NCI-H2196 treated with DMSO at 0.1 percent for 48 hours (cell line): ENCODE measurements around the gene ZC3H12C.

Experiments
- DNase-seq: peaks from one replicate; lab custom pipeline; 2025; ENCODE audit not compliant: unreplicated experiment; lab: John Stamatoyannopoulos, UW

Gene ZC3H12C

DNA sequence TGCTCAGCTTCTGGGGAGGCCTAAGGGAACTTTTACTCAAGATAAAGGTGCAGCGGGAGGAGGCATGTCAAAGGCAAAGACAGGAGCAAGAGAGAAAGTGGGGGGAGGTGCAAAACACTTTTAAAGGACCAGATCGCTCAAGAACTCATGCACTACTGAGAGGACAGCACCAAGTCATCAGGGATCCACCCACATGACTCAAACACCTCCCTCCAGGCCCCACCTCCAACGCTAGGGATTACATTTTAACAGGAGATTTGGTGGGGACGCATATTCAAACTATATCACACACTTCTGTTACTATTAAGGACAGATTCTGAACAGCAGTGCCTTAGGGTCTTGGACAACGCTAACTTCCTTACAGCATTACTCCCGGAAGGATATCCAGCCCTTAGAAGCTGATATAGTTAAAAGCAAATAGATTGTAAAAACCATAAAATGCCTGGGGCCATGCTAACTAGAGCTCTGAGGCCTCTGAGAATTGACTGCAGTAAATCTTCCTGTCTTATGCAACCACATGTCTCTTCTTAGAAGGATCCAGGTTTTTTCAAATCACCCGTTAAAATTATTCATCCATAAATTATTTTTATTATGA lies 16.7 kb upstream of the ZC3H12C start:
- DNase-seq = no peak

DNA sequence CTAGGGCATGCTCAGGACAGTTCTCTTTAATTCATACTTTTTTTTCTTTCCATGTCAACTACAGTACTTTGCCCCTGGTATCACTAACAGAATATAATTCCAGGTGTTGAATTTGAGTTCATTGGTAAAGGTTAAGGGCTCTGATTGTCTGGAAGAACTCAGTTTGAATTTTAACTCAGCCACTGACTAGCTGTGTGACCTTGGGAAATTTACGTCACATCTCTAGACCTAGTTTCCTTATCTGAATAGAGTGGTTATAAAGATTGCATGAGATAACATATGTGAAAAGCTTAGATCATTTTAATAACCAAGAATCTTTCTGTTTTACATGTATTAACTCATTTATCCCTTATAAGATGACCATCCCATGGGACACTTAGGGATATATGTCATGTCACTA lies 15.8 kb upstream of the ZC3H12C start:
- DNase-seq = no peak

DNA sequence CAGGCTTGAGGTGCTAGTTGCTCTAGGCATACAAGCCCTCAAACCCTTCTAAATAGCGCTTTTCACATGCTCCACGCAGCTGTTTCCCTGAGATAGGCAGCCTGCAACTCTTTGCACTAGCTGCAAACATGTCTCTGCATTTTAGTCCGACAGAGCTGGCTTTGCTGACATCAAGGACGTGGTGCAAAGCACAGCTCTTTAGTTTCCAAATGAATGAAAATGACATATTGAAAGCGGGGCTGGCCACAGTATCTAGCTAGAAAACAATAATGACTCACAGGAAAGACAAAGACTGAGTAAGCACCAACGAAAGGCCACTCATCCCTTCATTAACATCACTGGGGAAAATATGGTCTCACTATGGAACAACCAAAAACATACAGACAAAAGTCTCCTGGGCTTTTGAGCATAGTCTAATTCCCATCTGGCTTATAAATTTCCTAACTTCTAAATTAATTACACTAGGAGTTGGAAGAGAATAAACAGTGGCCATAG lies 15.3 kb upstream of the ZC3H12C start:
- no peak for DNase-seq

DNA sequence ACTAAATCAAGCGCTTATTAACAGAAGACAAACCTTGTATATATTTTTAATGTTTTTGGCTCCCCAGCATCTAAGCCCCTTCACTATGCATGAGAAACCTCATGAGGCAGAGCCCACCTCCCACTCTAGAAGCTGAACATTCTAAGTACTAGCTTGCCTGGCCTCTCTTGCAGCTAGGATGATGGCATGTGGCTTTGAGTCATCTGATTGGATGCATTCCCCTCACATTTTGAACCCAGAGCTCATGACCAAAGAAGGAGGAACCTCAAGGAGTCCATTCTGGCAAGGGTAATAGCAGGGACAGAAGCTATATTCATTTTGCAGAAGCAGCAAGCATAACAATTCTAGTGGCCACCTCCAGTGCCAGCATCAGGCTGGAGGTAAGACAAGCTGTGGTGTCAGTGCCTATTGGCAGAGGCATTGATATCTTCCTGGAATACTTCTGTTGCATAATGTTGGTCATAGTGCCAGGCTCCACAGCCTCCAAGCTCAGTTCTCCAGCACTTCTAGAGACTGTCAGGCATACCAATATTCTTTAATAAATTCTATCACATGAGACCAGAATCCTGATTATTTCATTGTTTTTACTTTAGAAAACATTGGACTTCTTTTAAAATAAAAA lies 14.2 kb upstream of the ZC3H12C start:
- DNase-seq = no peak

DNA sequence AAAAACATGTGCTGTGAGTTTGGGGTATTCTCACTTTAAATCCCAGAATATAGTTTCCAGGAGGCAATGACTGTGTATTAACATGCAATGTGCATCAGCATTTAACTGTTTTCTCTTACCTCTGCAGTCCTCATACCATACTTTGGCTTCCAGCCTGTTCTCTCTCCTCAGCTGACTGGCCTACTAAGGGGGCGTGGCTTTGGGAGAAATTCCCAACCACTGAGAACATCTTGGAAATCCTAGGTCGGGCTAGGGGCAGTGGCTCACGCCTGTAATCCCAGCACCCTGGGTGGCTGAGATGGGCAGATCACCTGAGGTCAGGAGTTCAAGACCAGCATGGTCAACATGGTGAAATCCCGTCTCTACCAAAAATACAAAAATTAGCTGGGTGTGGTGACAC lies 13.5 kb upstream of the ZC3H12C start:
- DNase-seq = no peak

DNA sequence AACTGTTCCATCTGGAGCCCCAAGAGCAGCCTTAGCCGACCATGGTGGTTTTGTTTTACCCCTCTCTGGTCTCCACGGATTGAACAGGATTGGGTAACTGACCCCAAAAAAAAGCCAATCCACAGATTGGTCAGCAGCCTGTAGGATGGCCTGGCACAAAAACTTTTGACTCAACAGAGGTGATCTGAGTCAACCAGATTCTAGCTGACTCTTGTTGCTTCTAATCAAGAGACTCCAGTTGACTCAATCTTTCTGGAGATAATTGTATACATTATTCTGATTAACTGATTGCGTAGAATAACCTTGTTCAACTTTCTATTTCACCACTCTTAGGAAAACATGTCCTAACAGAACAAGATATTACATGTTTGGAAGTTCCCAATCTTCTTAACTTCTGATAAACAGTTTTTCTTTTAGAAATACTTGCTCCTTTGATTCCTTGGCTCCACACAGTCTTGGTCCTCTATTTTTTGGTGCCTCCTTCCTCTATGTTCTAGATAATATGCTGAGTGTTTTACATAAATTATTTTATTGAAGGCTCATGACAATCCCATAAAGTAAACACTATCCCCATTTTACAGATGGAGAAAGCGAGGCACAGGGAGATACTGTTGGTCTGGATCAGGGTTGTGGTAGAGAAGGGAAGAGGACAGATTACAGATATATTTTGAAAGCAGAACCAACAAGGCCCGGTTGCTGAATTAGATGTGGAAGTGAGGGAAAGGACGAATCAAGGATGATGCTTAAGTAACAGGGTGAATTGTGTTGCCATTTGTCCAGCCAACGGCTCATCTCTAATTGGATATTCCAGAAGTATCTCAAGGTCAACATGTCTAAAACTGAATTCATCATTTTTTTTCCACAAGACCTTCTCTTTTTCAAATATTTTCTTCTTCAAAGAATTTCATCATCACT lies 11.5 kb upstream of the ZC3H12C start:
- DNase-seq = no peak

DNA sequence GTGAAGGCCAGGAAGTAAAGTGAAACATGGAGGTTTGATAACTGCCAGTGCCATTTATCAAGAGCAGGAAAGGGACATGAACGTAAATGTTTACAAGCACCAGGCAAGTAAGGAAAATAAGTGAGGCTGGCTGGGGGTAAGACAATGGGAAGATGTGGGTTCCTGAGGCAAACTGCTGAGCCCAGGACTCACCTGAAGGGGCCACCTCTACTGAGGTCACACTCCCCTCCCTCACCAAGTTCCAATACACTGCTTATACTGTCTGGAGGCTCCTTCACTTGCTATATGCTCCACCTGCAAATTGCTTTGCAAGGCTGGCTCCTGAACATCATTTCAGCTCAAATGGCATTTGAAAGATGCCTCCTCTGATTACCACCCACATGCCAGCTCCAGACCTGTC lies 10.3 kb upstream of the ZC3H12C start:
- no peak for DNase-seq

DNA sequence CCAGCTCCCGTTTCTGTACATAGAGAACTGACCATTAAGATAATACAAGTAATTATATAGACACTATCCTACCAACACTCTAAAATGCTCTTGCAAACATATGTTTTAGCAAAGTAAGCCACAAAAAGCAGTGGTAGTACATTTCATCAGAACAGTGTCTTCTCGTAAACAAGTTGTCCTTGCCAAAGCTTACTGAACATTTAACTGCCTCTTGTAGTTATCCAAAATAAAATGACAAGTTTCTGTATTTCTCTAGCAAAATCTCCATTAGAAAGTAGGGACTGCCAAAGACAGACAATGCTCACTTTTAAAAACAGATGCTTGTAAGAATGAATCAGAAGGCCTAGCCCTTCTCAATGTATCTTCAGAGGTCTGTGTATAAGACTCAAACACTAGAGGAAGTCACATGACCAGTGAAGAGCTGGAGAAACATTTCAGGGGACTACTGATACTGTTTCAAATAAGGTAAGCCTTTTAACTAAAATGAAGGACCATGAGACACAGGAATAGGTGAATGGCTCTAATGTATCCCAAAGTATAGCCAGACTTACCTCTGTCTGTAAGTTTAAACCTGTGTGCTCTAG lies 7.8 kb upstream of the ZC3H12C start:
- no peak for DNase-seq

DNA sequence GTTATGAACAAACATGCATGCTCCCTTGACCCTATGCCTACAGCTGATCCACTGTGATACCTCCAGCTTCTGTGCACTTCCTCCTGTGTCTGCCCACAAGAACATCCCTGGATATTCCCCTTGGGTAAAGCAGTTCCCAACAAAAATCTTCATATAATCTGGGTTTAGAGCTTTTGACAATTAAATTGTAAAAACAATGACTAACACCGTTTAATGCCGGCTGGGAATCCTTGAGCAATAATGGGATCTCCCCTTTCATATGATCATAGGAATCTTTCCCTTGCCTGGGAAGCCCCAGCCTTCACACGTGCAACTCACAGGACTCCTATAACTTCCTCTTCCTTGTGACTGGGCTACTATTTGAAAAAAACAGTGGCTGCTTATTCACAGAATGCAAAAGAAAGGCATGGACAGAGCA lies 6.3 kb upstream of the ZC3H12C start:
- no peak for DNase-seq

DNA sequence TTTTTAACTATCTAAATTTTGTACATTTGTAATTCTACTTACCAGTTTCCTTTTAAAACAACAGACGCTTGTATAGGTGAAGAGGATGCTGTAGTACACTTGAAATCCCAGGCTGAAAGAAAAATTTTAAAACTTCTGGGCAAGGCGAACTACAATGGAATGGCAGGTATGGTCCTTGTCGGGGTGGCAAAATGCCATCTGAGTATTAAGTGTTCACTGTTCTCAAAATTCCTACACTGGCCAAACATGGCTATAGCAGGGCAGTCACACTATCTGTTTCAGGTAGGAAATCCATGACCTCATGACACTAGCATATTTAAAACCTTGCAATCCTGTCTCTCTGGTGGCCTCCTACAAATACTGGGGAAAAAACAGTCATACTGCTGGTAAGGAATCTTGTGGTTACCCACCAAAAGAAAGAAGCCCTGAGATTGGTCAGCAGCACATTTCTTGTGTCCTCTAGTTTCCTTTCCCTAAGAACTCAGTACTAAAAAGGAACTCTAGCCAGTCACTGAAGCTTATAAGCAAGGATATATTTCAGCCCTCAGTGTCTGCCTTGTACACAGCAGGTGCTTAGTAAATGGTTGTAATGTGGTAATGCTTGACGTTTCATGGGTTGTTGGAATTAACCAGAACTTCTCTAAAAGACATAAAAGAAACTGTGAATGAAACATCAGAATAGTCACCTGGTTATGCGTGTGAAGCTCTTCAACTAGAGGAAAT lies 5.2 kb upstream of the ZC3H12C start:
- no peak for DNase-seq

DNA sequence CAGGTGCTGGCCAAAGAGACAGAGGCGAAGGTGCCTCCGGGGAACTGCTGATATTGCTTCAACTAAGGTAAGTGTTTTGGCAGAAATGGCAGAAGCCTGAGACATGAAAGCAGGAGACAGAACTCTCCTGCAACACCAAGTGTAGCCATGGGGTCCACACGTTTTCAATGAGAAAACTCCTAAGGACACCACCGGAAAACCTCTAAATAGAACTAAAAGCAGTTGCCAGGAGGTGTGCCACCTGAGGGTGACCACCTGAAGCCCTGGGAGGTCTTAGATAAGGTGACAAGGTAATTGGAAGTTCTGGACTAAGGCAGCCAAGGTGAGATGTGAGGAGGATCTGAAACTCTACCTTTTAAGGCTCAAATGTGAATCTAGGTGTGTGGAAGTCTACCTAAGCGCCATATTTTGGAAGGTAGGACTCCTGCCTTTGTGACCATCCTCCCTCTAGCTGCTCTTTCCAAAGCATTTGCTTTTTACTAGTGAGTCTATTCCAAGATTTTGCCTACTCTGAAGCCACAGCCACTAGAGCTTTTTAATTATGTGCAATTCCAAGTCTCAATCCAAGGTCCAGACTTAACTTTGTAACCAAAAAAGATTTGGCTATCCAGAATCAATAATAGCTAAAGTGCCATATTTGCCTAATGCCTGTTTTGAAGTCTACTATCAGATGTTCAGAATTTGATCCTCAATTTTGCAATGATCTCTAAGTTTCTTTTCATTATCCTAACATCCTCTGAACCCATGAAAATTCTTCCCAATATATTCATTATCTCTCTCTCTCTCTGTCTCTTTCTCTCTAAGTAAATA lies 4.5 kb upstream of the ZC3H12C start:
- DNase-seq = no peak

DNA sequence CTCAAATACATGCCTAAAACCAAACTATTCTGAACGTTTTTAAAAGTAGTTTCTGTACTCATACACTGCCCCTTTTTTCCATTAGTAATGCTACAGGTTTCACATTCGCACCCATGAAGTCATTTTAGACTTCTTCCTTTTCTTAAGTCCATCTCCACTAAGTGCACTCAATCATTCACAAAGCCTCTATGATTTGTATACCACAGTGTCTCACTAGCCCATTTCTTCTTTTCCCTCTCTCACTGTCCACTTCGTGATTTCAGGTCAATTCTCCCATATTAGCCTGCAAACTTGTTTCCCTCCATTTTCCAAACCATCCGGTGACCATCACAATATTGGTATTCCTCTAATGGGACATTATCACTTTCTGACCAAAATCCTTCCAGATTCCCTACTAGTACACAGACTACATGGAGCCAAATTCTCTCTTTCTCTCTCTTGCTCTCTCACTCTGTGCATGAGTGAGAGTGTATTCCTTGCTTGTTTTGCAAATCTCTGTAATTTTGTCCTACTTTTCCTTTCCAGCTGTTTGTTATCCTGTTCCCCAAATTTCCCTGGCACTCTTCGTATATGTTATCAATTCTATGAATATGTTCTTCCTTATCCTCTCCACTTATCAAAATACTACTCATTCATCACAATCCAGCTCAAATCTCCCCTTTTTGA lies 3.4 kb upstream of the ZC3H12C start:
- no peak for DNase-seq

DNA sequence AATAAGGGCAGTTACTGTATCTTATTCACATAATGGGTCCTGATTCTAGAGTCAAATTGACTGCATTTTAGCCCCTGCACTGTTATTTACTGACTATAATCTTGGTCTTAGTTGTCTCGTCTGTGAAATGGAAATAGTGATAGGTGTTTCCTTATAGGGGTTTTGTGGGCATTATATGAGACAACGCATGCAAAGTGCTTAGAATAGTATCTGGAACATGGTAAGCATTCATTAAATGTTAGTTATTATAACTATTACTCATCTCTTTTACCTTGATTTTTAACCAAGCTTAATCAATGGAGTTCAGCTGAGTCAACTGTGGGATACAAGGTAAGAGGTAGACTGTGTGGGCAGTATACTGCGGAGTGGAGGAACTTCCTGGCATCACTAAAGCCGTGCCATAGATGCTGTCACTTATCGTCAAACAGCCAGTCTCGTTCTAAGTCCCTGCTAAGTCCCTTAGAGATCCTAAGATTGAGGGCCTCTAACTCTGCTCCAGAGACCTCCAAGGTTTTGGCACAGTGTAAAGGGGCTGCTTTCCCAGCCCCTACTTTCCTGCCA lies 2.6 kb upstream of the ZC3H12C start:
- DNase-seq = no peak

DNA sequence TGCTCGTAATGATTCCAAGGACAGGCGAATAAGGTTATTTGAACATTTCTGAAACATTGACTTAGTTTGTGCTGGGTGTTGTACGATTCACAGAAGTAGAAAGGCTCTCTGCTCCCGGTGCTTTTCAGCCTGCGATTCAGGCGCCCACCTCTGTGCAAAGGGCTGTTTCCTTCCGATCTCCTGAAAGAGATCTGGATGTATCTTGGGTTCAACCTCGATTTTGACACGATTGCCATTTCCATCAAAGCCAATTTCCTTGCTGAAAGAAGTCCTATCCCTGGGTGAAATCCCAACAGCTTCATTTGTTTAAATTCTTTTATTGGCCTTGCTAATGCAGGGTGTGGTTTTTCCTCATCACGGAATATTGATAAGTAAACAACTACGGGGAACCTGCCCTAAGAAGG lies 1.1 kb upstream of the ZC3H12C start:
- DNase-seq = no peak

DNA sequence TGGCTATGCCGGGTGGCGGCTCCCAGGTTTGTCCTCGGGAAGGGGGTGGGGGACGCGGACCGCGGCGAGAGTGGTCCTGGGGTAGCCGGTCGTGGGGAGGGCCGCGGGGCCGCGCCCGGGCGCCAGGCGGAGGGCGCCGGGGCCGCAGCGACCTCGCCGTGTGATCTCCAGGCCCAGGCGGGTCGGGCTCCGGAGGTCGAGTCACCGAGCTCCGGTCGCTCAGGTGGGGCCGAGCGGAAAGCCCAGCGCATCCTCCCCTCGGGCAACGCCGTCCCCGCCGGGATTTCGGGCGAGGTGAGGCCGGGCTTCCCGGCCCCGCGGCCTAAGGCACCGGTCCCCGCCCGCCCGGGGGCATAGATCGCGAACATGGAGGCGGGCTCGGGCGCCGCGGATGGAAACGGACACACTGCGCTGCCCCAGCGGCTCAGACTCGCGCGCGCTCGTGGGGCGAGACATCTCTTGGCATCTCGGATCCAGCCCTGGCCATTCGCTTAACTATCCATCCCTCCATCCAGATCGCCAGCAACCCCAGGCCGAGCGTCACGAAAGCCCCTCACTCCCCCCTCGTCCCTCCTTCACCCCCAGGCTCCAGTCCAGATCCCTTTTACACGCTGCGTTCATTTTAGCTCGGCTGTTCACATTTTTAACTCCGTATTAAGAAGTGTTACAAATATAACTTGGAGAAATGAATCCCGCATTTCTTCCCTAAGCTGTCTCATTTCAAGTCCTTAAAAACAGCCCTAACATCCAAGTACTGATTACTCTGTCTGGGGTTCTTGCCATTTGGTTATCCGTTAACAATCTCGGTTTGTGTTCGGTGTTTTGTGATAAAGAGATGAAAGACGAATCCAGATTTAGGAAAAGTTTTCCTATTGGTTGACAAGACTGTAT lies 460 bp downstream of the ZC3H12C start:
- no peak for DNase-seq

DNA sequence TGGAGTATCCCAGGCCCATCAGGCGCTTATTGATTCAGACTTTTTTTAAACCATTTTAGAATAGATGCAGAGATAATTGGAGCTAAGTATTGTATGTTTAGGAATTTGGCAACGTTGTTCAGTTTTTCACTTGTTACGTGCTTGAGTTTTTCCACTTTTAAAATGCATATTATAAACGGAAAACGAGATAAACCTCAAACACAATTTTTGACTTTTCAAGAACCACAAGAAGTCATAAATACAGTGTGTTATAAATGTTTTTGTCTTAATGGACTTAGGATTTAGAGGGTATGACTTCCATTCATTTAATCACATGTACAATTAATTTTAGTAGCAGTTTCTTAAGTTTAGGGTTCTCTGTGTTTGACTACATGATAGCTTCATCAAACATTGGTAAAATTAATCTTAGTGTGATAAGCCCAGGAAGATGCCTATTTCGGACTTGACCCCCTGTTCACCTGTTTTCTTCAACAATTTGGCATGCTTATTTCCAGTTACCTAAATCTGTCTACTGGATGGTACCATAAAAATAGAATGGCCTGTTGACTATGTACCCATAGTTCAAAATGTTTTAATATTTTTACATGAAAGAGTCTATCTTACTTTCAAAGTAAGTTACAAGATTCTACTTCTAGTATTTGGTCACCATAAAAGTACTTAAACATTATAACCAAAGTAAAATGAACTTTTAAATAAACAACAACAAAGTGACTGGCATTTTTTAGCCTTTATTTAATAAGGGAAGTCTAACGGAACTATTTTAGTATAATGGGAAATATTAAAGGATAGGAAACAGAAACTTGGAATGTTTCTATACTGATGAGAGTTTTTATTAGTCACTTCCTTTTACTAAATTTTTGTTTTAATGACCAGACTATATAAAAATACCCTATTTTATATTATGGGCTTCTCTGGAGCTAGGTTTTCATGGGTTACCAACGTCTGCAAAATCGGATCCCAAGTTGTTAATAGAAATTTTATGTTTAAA lies 1.4 kb downstream of the ZC3H12C start:
- DNase-seq = no peak

DNA sequence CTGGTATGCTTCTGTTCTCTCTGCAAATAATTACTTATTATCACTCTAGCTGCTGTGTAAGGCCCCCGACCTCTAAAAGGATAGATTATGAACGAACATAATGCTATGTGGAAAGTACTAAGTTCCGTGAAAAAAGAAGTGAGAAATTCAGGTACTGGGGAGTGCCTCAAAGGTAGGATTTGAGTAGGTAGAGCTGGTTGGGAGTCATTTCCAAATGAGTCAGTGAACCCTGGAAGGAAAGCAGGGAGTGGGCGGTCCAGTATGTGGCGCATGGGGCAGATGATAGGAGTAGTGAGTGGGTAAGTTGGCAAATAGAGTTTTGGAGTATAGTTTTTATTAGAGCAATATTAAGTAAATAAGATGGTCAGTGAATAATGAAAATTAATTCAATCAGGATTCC lies 2.4 kb downstream of the ZC3H12C start:
- DNase-seq = no peak
